Measurements from ENCODE around the gene MAP1B. TPM values are rescaled to one million over a fixed set of nuclear protein-coding genes. Genes with fewer than 3 reads are reported as not detected.

Gene MAP1B
- total and polyA plus RNA-seq, 9 of the 15 experiments (the other 6 are each of a cell fraction or from before 2014, with no cell fraction given): 5.2 to 66.1 (median 17.3) TPM

DNA sequence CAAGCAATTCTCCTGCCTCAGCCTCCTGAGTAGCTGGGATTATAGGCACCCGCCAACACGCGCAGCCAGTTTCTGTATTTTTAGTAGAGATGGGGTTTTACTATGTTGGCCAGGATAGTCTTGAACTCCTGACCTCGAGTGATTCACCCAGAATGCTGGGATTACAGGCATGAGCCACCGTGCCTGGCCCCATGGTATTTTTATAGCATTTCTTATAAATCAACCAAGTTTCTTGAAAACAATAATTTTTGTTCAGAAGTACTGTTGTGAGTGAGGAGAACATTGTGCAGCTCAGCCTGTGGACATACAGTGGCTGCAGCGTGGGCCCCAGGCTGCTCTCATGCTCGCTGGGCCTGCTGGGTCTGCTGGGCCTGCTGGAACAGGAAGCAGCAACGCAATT is 45.3 kb downstream of the MAP1B start:
- Histone ChIP-seq H3K36me3 (ENCODE audit: control insufficient read depth, insufficient read depth, low read length) (no peaks in the 10 kb centered on the region; the same call in 1 of the 3 replicates), H3K27me3 (ENCODE audit: control insufficient read depth in 2 of 2, insufficient read depth in 2 of 2, low read length in 2 of 2) (no peaks in the 10 kb centered on the region), H4K20me1 (replicated peaks; ENCODE audit: control insufficient read depth, insufficient read depth, low read length) (no peaks in the 10 kb centered on the region), H3K4me2 (ENCODE audit: insufficient read depth, low read length) (no peak overlapping the region), H3K9me3 (replicated peaks; ENCODE audit: control insufficient read depth, insufficient read depth, low read depth, low read length) (no peaks in the 10 kb centered on the region), H3K4me1 (replicated peaks in 1 of 2; ENCODE audit: control insufficient read depth in 2 of 2, insufficient read depth in 2 of 2, low read length in 2 of 2) (peaks cover 9% of the 10 kb centered on the region in 2 experiments; a peak in 4 of 5 replicates), H3K9ac (ENCODE audit: insufficient read depth in 1 of 2, low read depth in 2 of 2, low read length in 2 of 2) (no peak overlapping the region), H3K4me3 (no peak overlapping the region), H3K27ac (ENCODE audit: extremely low read depth, low read depth, low read length) (no peak overlapping the region), H3K79me2 (ENCODE audit: control insufficient read depth, insufficient read depth, low read length) (no peaks in the 10 kb centered on the region; the same call in 2 of the 3 replicates), H3K9me1 (ENCODE audit: control insufficient read depth, insufficient read depth, low read length) (no peaks in the 10 kb centered on the region), H2AFZ (ENCODE audit: low read depth, low read length) (no peak overlapping the region)
- intact Hi-C loops (cut with micrococcal nuclease): no loop called here
- ChIA-PET POLR2A (interaction anchor here (1.1 kb wide), 1 partner anchor 26 kb away, joined by 3 read pairs; no protein-coding TSS in a partner anchor), CTCF (ENCODE audit: low intra/inter-chr PET ratio) (interaction anchor here (0.6 kb wide), 1 partner anchor 92 kb away, joined by 3 read pairs; no protein-coding TSS in a partner anchor)
- no peak for DNase-seq (ENCODE audit: extremely low read depth in 1 of 4, low spot score in 3 of 4)
- in situ Hi-C loops (cut with MboI): no loop called here
- 80% methylated on average over 8 of the region's 8 CpGs for WGBS (ENCODE audit: insufficient coverage, low coverage, missing lambda C conversion rate)
- ATAC-seq: no peak
- FAIRE-seq: no peak
- TF ChIP-seq ZBTB33 (CRISPR knock-in tag; IDR thresholded peaks at IDR 0.05) (peak; percentile 46; the same call in 1 of the 2 replicates), PCBP2 (IDR thresholded peaks at IDR 0.05; ENCODE audit: low read depth, low read length, poor library complexity, severe bottlenecking) (no peak)
- no TSS peak for BruUV-seq (replicated peaks)

- Histone ChIP-seq H3K9ac (ENCODE audit: insufficient read depth in 1 of 2, low read depth in 2 of 2, low read length in 2 of 2) (no peak overlapping the region), H4K20me1 (replicated peaks; ENCODE audit: control insufficient read depth, insufficient read depth, low read length) (no peaks in the 10 kb centered on the region), H3K27ac (ENCODE audit: extremely low read depth, low read depth, low read length) (no peak overlapping the region), H3K9me3 (replicated peaks; ENCODE audit: control insufficient read depth, insufficient read depth, low read depth, low read length) (no peaks in the 10 kb centered on the region), H3K27me3 (ENCODE audit: control insufficient read depth in 2 of 2, insufficient read depth in 2 of 2, low read length in 2 of 2) (no peaks in the 10 kb centered on the region), H3K4me1 (replicated peaks in 1 of 2; ENCODE audit: control insufficient read depth in 2 of 2, insufficient read depth in 2 of 2, low read length in 2 of 2) (peaks cover 9% of the 10 kb centered on the region in 2 experiments; a peak in 4 of 5 replicates), H3K4me2 (ENCODE audit: insufficient read depth, low read length) (no peak overlapping the region), H3K4me3 (no peak overlapping the region), H3K79me2 (ENCODE audit: control insufficient read depth, insufficient read depth, low read length) (no peaks in the 10 kb centered on the region; the same call in 2 of the 3 replicates), H3K9me1 (ENCODE audit: control insufficient read depth, insufficient read depth, low read length) (no peaks in the 10 kb centered on the region), H3K36me3 (ENCODE audit: control insufficient read depth, insufficient read depth, low read length) (no peaks in the 10 kb centered on the region; the same call in 1 of the 3 replicates), H2AFZ (ENCODE audit: low read depth, low read length) (no peak overlapping the region)
- ChIA-PET CTCF (ENCODE audit: low intra/inter-chr PET ratio) (no interaction called here), POLR2A (interaction anchor here (0.6 to 1.4 kb wide), 2 partner anchors 13 to 45 kb away, joined by 3 read pairs; no protein-coding TSS in a partner anchor)
- ATAC-seq (no peak), FAIRE-seq (no peak), DNase-seq (ENCODE audit: extremely low read depth in 1 of 4, low spot score in 3 of 4) (no peak)
- 61% methylated on average over 4 of the region's 4 CpGs for WGBS (ENCODE audit: insufficient coverage, low coverage, missing lambda C conversion rate)
- BruUV-seq (replicated peaks): no TSS peak
- intact Hi-C loops (cut with micrococcal nuclease) (no loop called here), in situ Hi-C loops (cut with MboI) (no loop called here)
- TF ChIP-seq, protein P1, sequence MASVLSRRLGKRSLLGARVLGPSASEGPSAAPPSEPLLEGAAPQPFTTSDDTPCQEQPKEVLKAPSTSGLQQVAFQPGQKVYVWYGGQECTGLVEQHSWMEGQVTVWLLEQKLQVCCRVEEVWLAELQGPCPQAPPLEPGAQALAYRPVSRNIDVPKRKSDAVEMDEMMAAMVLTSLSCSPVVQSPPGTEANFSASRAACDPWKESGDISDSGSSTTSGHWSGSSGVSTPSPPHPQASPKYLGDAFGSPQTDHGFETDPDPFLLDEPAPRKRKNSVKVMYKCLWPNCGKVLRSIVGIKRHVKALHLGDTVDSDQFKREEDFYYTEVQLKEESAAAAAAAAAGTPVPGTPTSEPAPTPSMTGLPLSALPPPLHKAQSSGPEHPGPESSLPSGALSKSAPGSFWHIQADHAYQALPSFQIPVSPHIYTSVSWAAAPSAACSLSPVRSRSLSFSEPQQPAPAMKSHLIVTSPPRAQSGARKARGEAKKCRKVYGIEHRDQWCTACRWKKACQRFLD (CRISPR knock-in tag; IDR thresholded peaks at IDR 0.05): no peak
Observed at GRCh38 chr5:72153551-72153950, 46.3 kb downstream of the MAP1B start.

Measured in K562 (cell line).